K562 (cell line): ENCODE measurements around the gene DHX57. TPM values are rescaled to one million over a fixed set of nuclear protein-coding genes. Genes with fewer than 3 reads are reported as not detected.
A peak's percentile ranks its signal among the peaks of the same experiment; 100 is the strongest.

ENCODE experiments used
- ARID2 ChIP-seq: fragments of 450-650 bp; IDR thresholded peaks from 2 replicates; pipeline ENCODE4 v1.6.1; 2017; ENCODE audit warnings: antibody characterized with exemption, mild to moderate bottlenecking
- ATF1 ChIP-seq, 2 experiments: fragments of 450-650 bp in 1 of 2; IDR thresholded peaks; 2 replicates each; pipeline ENCODE4 v1.6.1; 2016; ENCODE audit warnings: missing compliant biosample characterization in 1 of 2, missing genetic modification characterization in 1 of 2
- CREBBP ChIP-seq: IDR thresholded peaks from one replicate; pipeline ENCODE4 v1.6.1; 2012; ENCODE audit warnings: low read depth, mild to moderate bottlenecking, control low read depth, inconsistent platforms, low read length
- E2F5 ChIP-seq: sonication (generic); formaldehyde crosslinking; IDR thresholded peaks from 2 replicates; pipeline ENCODE4 v1.8.0; 2022; ENCODE audit warnings: mild to moderate bottlenecking, missing genetic modification reagents
- EP300 ChIP-seq: IDR thresholded peaks from 2 replicates; pipeline ENCODE4 v1.6.1; 2012; ENCODE audit warnings: low read length, improper control_type of control experiment
- GABPA ChIP-seq: fragments of 200-800 bp; sonication (Bioruptor generic); conservative IDR thresholded peaks from 2 replicates; pipeline ENCODE4 v1.6.1; 2016; ENCODE audit warnings: low read depth, missing genetic modification characterization, missing compliant biosample characterization
- GMEB1 ChIP-seq: fragments of 250-450 bp; sonication (Bioruptor Pico); IDR thresholded peaks from 2 replicates; pipeline ENCODE4 v1.4.0; 2020; ENCODE audit warnings: mild to moderate bottlenecking
- KAT2B ChIP-seq: IDR thresholded peaks from one replicate; pipeline ENCODE4 v1.6.1; 2012; ENCODE audit warnings: low read depth, mild to moderate bottlenecking, control low read depth, inconsistent platforms, low read length, moderate library complexity
- NR2C2 ChIP-seq, 2 experiments: fragments of 200-800 bp in 1 of 2; sonication (Bioruptor generic) in 1 of 2; sonication (generic) in 1 of 2; formaldehyde crosslinking in 1 of 2; IDR thresholded peaks; 2 replicates each; pipeline versions ENCODE4 v1.6.1 to v1.8.0; 2016 to 2022; ENCODE audit warnings: mild to moderate bottlenecking in 1 of 2, missing compliant biosample characterization in 1 of 2, missing genetic modification characterization in 1 of 2, missing genetic modification reagents in 1 of 2
- PTTG1 ChIP-seq: fragments of 450-650 bp; IDR thresholded peaks from 2 replicates; pipeline ENCODE4 v1.6.1; 2016; ENCODE audit warnings: low read depth, mild to moderate bottlenecking, missing genetic modification characterization, missing compliant biosample characterization
- RB1 ChIP-seq: fragments of 450-650 bp; IDR thresholded peaks from 2 replicates; pipeline ENCODE4 v1.6.1; 2017; ENCODE audit warnings: low read depth, mild to moderate bottlenecking
- SMARCC2 ChIP-seq: fragments of 450-650 bp; IDR thresholded peaks from 2 replicates; pipeline ENCODE4 v1.6.1; 2017; ENCODE audit warnings: antibody characterized with exemption, moderate library complexity, mild to moderate bottlenecking, low read depth
- ZBTB7A ChIP-seq: IDR thresholded peaks from 2 replicates; pipeline ENCODE4 v1.6.1; 2011; ENCODE audit warnings: low read depth, mild to moderate bottlenecking, low read length, moderate library complexity, borderline replicate concordance; ENCODE audit not compliant: control insufficient read depth
- ZFPM2 ChIP-seq: fragments of 250-450 bp; sonication (Bioruptor Pico); IDR thresholded peaks from 2 replicates; pipeline ENCODE4 v1.5.1; 2022; ENCODE audit warnings: mild to moderate bottlenecking
- ZNF408 ChIP-seq: fragments of 250-450 bp; sonication (Bioruptor Pico); IDR thresholded peaks from 2 replicates; pipeline ENCODE4 v1.4.0; 2020; ENCODE audit warnings: low read depth, mild to moderate bottlenecking, moderate library complexity
- ZNF449 ChIP-seq: fragments of 250-450 bp; sonication (Bioruptor Pico); IDR thresholded peaks from 2 replicates; pipeline ENCODE4 v1.8.0; 2022; ENCODE audit warnings: moderate library complexity, mild to moderate bottlenecking, inconsistent platforms
- ZNF655 ChIP-seq: fragments of 250-450 bp; sonication (Bioruptor Pico); IDR thresholded peaks from 2 replicates; pipeline ENCODE4 v1.5.0; 2021
- ZNF696 ChIP-seq: fragments of 250-450 bp; sonication (Bioruptor Pico); conservative IDR thresholded peaks from 2 replicates; pipeline ENCODE4 v1.4.0; 2020; ENCODE audit warnings: mild to moderate bottlenecking, moderate library complexity
- ZNF740 ChIP-seq, 3 experiments: fragments of 200-800 bp in 1 of 3; sonication (Bioruptor generic) in 1 of 3; sonication (generic) in 1 of 3; formaldehyde crosslinking in 1 of 3; IDR thresholded peaks; 2 replicates each; pipeline versions ENCODE4 v1.6.1 to v1.8.0; 2016 to 2022; ENCODE audit warnings: mild to moderate bottlenecking in 2 of 3, missing compliant biosample characterization in 2 of 3, missing genetic modification characterization in 2 of 3, missing genetic modification reagents in 1 of 3
- ZNF778 ChIP-seq: fragments of 450-650 bp; formaldehyde crosslinking; IDR thresholded peaks from 2 replicates; pipeline ENCODE4 v1.4.0; 2020; ENCODE audit warnings: mild to moderate bottlenecking, moderate library complexity
- polyA plus RNA-seq, 8 experiments: library from polyadenylated mRNA; depleted of rRNA in 4 of 8; stranded (reverse) in 5 of 8; unstranded in 3 of 8; fragments of >200 nt; fragmentation: Nextera tagmentation in 2 of 8; fragmentation: Illumina TruSeq in 1 of 8; extraction: Ambion mirVana in 2 of 8; extraction: Trizol in 1 of 8; gene quantifications; 2 replicates each; pipeline versions ENCODE4 v1.2.1 to v1.2.3, GENCODE V29; 2011 to 2014; ENCODE audit warnings: inconsistent platforms in 1 of 8, missing spikeins in 1 of 8
- total RNA-seq, 7 experiments: library from RNA; depleted of rRNA in 6 of 7; stranded (reverse); fragments of >200 nt in 6 of 7; fragmentation: Illumina TruSeq in 2 of 7; extraction: Trizol in 2 of 7; gene quantifications; 2 replicates each; pipeline versions ENCODE4 v1.2.1 to v1.2.3, GENCODE V29; 2011 to 2021; ENCODE audit warnings: low replicate concordance in 1 of 7

The DHX57 gene
- total and polyA plus RNA-seq, 9 of the 15 experiments (the other 6 are each of a cell fraction or from before 2014, with no cell fraction given) = 7.4 to 23.6 (median 17.9) TPM

- peak; percentile 60; the same call in 1 of the 2 replicates for TF ChIP-seq ZNF696
- peak; percentile 68; the same call in 1 of the 2 replicates for TF ChIP-seq ARID2
- no peak for TF ChIP-seq ZNF449
- peak; percentile 63 for TF ChIP-seq ZNF740 (CRISPR knock-in tag; IDR thresholded peaks at IDR 0.05)
- peak in 1 of 2 experiments; percentile 82; a peak in 2 of 4 replicates for TF ChIP-seq ZNF740 (tag; IDR thresholded peaks at IDR 0.05)
- TF ChIP-seq GABPA (tag) = peak; percentile 79
- TF ChIP-seq CREBBP = no peak
- TF ChIP-seq SMARCC2 = no peak
- no peak for TF ChIP-seq ZNF778
- TF ChIP-seq PTTG1 = no peak
- TF ChIP-seq ZNF408 (CRISPR knock-in tag) = 0 out of 2 replicates have a peak, but pooled peaks have one; percentile 11
- TF ChIP-seq ATF1 (CRISPR knock-in tag; IDR thresholded peaks at IDR 0.05) = peak; percentile 50; the same call in 1 of the 2 replicates
- peak; percentile 90 for TF ChIP-seq ATF1 (tag; IDR thresholded peaks at IDR 0.05)
- TF ChIP-seq KAT2B = no peak
- peak; percentile 88 for TF ChIP-seq RB1
- peak; percentile 81; the same call in 1 of the 2 replicates for TF ChIP-seq ZFPM2
- no peak for TF ChIP-seq ZNF655 (CRISPR knock-in tag)
- TF ChIP-seq NR2C2 (CRISPR knock-in tag; IDR thresholded peaks at IDR 0.05) = peak; percentile 89
- TF ChIP-seq NR2C2 (tag; IDR thresholded peaks at IDR 0.05) = peak; percentile 80
- peak; percentile 98 for TF ChIP-seq E2F5 (CRISPR knock-in tag)
- peak; percentile 70 for TF ChIP-seq GMEB1
- TF ChIP-seq EP300 = peak; percentile 25
- TF ChIP-seq ZBTB7A = peak; percentile 41; the same call in 1 of the 2 replicates
Observed at GRCh38 chr2:38750891-38751595, 124.7 kb downstream of the DHX57 start, which contains the start of gene SRSF7 (continued).
